Natural killer cell (primary cell): ENCODE measurements around the gene STARD9. TPM values are rescaled to one million over a fixed set of nuclear protein-coding genes. Genes with fewer than 3 reads are reported as not detected.

Experiments used
- ATAC-seq, 3 donors: fragments of 150-1000 bp in 2 of 3; fragments of 200-7000 bp in 1 of 3; cut with Tn5 transposase; 1 replicate in 1 of 3; 2 replicates in 2 of 3; pipeline ENCODE4 v1.10.0; 2021; ENCODE audit warnings: mild to moderate bottlenecking in 2 of 3, moderate library complexity in 2 of 3
- DNase-seq, 2 donors: peaks; one replicate each; pipeline versions ENCODE4 v3.0.0 to v3.0.0-alpha.2; 2013 to 2021; ENCODE audit warnings: mixed read lengths in 1 of 2
- H3K27ac ChIP-seq: one replicate; pipeline ENCODE4 v1.5.1; 2013; ENCODE audit warnings: mild to moderate bottlenecking, low read length
- H3K27me3 ChIP-seq: one replicate; pipeline ENCODE4 v1.6.1; 2013; ENCODE audit warnings: low read length; ENCODE audit not compliant: control insufficient read depth, insufficient read depth
- H3K36me3 ChIP-seq: one replicate; pipeline ENCODE4 v1.6.1; 2013; ENCODE audit warnings: low read length; ENCODE audit not compliant: control insufficient read depth, insufficient read depth
- H3K4me1 ChIP-seq: one replicate; pipeline ENCODE4 v1.6.1; 2013; ENCODE audit warnings: low read length; ENCODE audit not compliant: control insufficient read depth, insufficient read depth
- H3K4me3 ChIP-seq: one replicate; pipeline ENCODE4 v1.5.1; 2013; ENCODE audit warnings: low read length
- H3K9me3 ChIP-seq: one replicate; pipeline ENCODE4 v1.6.1; 2013; ENCODE audit warnings: low read length; ENCODE audit not compliant: control insufficient read depth, insufficient read depth
- H3K27ac Mint-ChIP-seq, 2 donors: one replicate each; pipeline ENCODE4 v1.8.0; 2022; ENCODE audit warnings: mild to moderate bottlenecking in 2 of 2, mixed read lengths in 2 of 2, moderate library complexity in 1 of 2
- H3K27me3 Mint-ChIP-seq, 2 donors: one replicate each; pipeline ENCODE4 v1.8.0; 2022; ENCODE audit warnings: low read depth in 2 of 2, mixed read lengths in 2 of 2
- H3K36me3 Mint-ChIP-seq: one replicate; pipeline ENCODE4 v1.8.0; 2022; ENCODE audit warnings: mixed read lengths
- H3K4me1 Mint-ChIP-seq, 2 donors: one replicate each; pipeline ENCODE4 v1.8.0; 2022; ENCODE audit warnings: mixed read lengths in 2 of 2
- H3K4me3 Mint-ChIP-seq: one replicate; pipeline ENCODE4 v1.8.0; 2022; ENCODE audit warnings: mild to moderate bottlenecking, moderate library complexity, mixed read lengths
- H3K9me3 Mint-ChIP-seq, 2 donors: one replicate each; pipeline ENCODE4 v1.8.0; 2022; ENCODE audit warnings: mixed read lengths in 2 of 2
- CTCF ChIP-seq: fragments of 200-600 bp; IDR thresholded peaks from one replicate; pipeline ENCODE4 v1.8.0; 2022; ENCODE audit warnings: antibody characterized with exemption
- WGBS: methylation state at CpG from one replicate; pipeline ENCODE4 v1.1.7; 2013; ENCODE audit warnings: missing lambda C conversion rate; ENCODE audit not compliant: insufficient coverage; 5-methylcytosine and 5-hydroxymethylcytosine counted together
- intact Hi-C: fragments of 100-400 bp; cut with micrococcal nuclease; formaldehyde crosslinking; loops from one replicate; pipeline ENCODE4 v1.14.2; 2022
- total RNA-seq, 4 donors: library from RNA; stranded (reverse); fragments of 120-200 nt in 1 of 4; gene quantifications; one replicate each; pipeline versions ENCODE4 v1.2.3 to v1.2.4, GENCODE V29; 2013 to 2022

Gene STARD9
- total RNA-seq, 3 donors from 2014 or later (not counting 1 experiment from before 2014, with no cell fraction given): 20.0 to 22.5 (median 20.1) TPM

DNA sequence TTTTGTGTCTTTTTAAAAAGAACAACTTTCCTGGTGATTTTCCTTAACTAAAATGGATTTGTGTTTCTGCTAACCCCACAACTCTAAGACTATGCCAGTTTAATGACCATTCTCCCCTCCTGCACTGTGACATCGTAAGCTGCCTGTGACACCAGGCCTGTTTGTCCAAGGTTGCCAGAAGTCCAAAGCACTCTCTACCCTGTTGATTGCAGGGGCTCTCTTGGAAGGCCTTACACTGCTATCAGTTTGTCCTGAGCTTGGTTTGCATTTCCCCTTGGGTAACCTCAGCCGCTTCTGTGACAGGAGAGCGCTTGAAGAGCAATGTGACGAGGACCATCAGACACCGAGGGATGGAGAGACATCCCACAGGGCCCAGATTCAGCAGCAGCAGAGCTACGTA is 105.7 kb downstream of the STARD9 start:
- H3K9me3 ChIP-seq: no peaks in the 10 kb centered on the region
- no peak for DNase-seq
- no peak overlapping the region for H3K4me3 ChIP-seq
- intact Hi-C loops: no loop called here
- Mint-ChIP-seq H3K4me1 (no peaks in the 10 kb centered on the region), H3K9me3 (no peaks in the 10 kb centered on the region), H3K4me3 (no peak overlapping the region), H3K27ac (no peak overlapping the region), H3K27me3 (no peaks in the 10 kb centered on the region), H3K36me3 (no peaks in the 10 kb centered on the region)
- H3K27me3 ChIP-seq: no peaks in the 10 kb centered on the region
- H3K36me3 ChIP-seq: peaks cover 35% of the 10 kb centered on the region
- WGBS: 95% methylated on average over 6 of the region's 6 CpGs
- no peak for ATAC-seq
- TF ChIP-seq CTCF: no peak
- no peak overlapping the region for H3K27ac ChIP-seq
- no peaks in the 10 kb centered on the region for H3K4me1 ChIP-seq

DNA sequence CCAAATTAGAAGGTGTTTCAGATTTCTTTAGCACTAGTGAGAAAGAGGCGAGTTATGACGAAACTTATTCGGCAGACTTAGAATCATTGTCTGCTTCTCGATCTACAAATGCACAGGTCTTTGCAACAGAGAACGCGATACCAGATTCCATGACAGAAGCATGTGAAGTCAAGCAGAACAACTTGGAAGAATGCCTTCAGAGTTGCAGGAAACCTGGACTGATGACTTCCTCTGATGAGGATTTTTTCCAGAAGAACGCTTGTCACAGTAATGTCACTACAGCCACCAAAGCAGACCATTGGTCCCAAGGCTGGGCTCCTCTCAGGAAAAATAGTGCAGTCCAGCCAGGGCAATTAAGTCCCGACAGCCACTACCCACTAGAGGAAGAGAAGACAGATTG is 110.9 kb downstream of the STARD9 start:
- 95% methylated on average over 8 of the region's 8 CpGs for WGBS
- Mint-ChIP-seq H3K27ac (no peak overlapping the region), H3K9me3 (no peaks in the 10 kb centered on the region), H3K27me3 (no peaks in the 10 kb centered on the region), H3K4me3 (no peak overlapping the region), H3K36me3 (no peaks in the 10 kb centered on the region), H3K4me1 (peaks cover 10 to 14% of the 10 kb centered on the region in 2 donors)
- TF ChIP-seq CTCF: no peak
- H3K4me1 ChIP-seq: peaks cover 8% of the 10 kb centered on the region
- H3K36me3 ChIP-seq: peaks cover 37% of the 10 kb centered on the region
- no peaks in the 10 kb centered on the region for H3K27me3 ChIP-seq
- H3K9me3 ChIP-seq: no peaks in the 10 kb centered on the region
- H3K27ac ChIP-seq: no peak overlapping the region
- no peak for ATAC-seq
- DNase-seq: no peak
- intact Hi-C loops: no loop called here
- no peak overlapping the region for H3K4me3 ChIP-seq

DNA sequence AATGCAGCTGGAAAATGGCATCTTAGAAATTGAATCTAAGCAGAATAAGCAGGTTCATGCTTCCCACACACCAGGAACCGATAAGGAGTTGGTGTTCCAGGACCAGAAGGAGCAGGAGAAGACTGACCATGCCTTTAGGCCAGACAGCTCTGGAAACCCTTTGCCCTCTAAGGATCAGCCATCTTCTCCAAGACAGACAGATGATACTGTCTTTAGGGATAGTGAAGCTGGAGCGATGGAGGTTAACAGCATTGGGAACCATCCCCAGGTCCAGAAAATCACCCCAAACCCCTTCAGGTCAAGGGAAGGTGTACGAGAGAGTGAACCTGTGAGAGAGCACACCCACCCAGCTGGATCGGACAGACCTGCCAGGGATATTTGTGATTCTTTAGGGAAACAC is 112.3 kb downstream of the STARD9 start:
- Mint-ChIP-seq H3K4me1 (peaks cover 17 to 20% of the 10 kb centered on the region in 2 donors), H3K36me3 (no peaks in the 10 kb centered on the region), H3K27ac (no peak overlapping the region), H3K27me3 (no peaks in the 10 kb centered on the region), H3K4me3 (no peak overlapping the region), H3K9me3 (no peaks in the 10 kb centered on the region)
- intact Hi-C loops: no loop called here
- Histone ChIP-seq H3K27ac (no peak overlapping the region), H3K27me3 (no peaks in the 10 kb centered on the region), H3K4me3 (no peak overlapping the region), H3K36me3 (peaks cover 25% of the 10 kb centered on the region), H3K4me1 (peaks cover 12% of the 10 kb centered on the region), H3K9me3 (no peaks in the 10 kb centered on the region)
- DNase-seq (no peak), ATAC-seq (no peak)
- WGBS: 96% methylated on average over 3 of the region's 4 CpGs
- no peak for TF ChIP-seq CTCF

DNA sequence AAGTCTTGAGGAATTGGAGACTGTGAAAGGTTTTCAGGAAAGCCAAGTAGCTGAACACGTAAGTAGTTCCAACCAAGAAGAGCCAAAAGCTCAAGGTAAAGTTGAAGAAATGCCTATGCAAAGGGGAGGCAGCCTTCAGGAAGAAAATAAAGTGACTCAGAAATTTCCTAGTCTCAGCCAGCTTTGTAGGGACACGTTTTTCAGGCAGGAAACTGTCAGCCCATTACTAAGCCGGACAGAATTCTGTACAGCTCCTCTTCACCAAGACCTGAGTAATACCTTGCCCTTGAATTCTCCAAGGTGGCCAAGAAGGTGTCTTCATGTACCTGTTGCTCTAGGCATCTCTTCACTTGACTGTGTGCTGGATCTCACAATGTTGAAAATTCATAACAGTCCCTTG is 112.9 kb downstream of the STARD9 start:
- Mint-ChIP-seq H3K27ac (no peak overlapping the region), H3K4me1 (peaks cover 17 to 20% of the 10 kb centered on the region in 2 donors), H3K27me3 (no peaks in the 10 kb centered on the region), H3K4me3 (no peak overlapping the region), H3K9me3 (no peaks in the 10 kb centered on the region), H3K36me3 (no peaks in the 10 kb centered on the region)
- Histone ChIP-seq H3K4me3 (no peak overlapping the region), H3K27ac (no peak overlapping the region), H3K36me3 (peaks cover 24% of the 10 kb centered on the region), H3K9me3 (no peaks in the 10 kb centered on the region), H3K4me1 (peaks cover 12% of the 10 kb centered on the region), H3K27me3 (no peaks in the 10 kb centered on the region)
- intact Hi-C loops: no loop called here
- WGBS: 85% methylated on average over 3 of the region's 3 CpGs
- no peak for TF ChIP-seq CTCF
- DNase-seq: no peak
- no peak for ATAC-seq
